Tibial nerve (tissue), 4 donors: ENCODE data around the gene GPR155. TPM values are rescaled to one million over a fixed set of nuclear protein-coding genes. Genes with fewer than 3 reads are reported as not detected.
"Not testable (repeated sequence)": the region's sequence is repeated elsewhere in the genome, so short reads cannot be mapped to it uniquely, and the experiment has no call there.

Experiments used
- DNase-seq, 2 donors: peaks; one replicate each; pipeline ENCODE4 v3.0.0-alpha.2; 2019; ENCODE audit warnings: low spot score in 2 of 2
- H3K27ac ChIP-seq, 4 donors: fragments of 200-600 bp; sonication (generic) in 3 of 4; one replicate each; pipeline ENCODE4 v1.5.1; 2017 to 2019; ENCODE audit warnings: mild to moderate bottlenecking in 1 of 4
- H3K27me3 ChIP-seq, 2 donors: fragments of 200-600 bp; sonication (generic) in 1 of 2; one replicate each; pipeline versions ENCODE4 v1.5.1 to v1.6.0; 2017 to 2019
- H3K36me3 ChIP-seq, 3 donors: fragments of 200-600 bp; sonication (generic); one replicate each; pipeline ENCODE4 v1.5.1; 2018 to 2019
- H3K4me1 ChIP-seq, 4 donors: fragments of 200-600 bp; sonication (generic) in 3 of 4; one replicate each; pipeline ENCODE4 v1.5.1; 2017 to 2019
- H3K4me3 ChIP-seq, 4 donors: fragments of 200-600 bp; sonication (generic) in 3 of 4; one replicate each; pipeline ENCODE4 v1.5.1; 2017 to 2019; ENCODE audit warnings: mild to moderate bottlenecking in 1 of 4, moderate library complexity in 1 of 4
- H3K9me3 ChIP-seq, 4 donors: fragments of 200-600 bp; sonication (generic) in 3 of 4; one replicate each; pipeline ENCODE4 v1.5.1; 2017 to 2019
- EP300 ChIP-seq, 2 donors: sonication (generic); formaldehyde crosslinking; IDR thresholded peaks; one replicate each; pipeline ENCODE4 v1.6.1; 2017; ENCODE audit warnings: antibody characterized with exemption in 2 of 2, mild to moderate bottlenecking in 1 of 2
- POLR2A ChIP-seq, 2 donors: fragments of 450-650 bp; IDR thresholded peaks; one replicate each; pipeline ENCODE4 v1.6.1; 2017; ENCODE audit warnings: antibody characterized with exemption in 2 of 2, mild to moderate bottlenecking in 2 of 2, moderate library complexity in 2 of 2
- WGBS, 2 donors: methylation state at CpG; one replicate each; pipeline ENCODE4 v1.1.5; 2018; 5-methylcytosine and 5-hydroxymethylcytosine counted together
- total RNA-seq, 4 donors: library from RNA; depleted of rRNA; stranded (reverse); fragments of >200 nt; gene quantifications; one replicate each; pipeline ENCODE4 v1.1.0, GENCODE V29; 2016
- TF ChIP-seq, protein P1 (sequence below), 5 experiments: fragments of 200-600 bp in 3 of 5; fragments of 450-650 bp in 2 of 5; sonication (generic) in 3 of 5; IDR thresholded peaks; one replicate each; pipeline ENCODE4 v1.5.1; 2016 to 2019; ENCODE audit warnings: antibody characterized with exemption in 5 of 5, mild to moderate bottlenecking in 3 of 5, moderate library complexity in 2 of 5

GPR155 gene
- total RNA-seq, 4 donors from 2014 or later: 8.6 to 36.5 (median 15.5) TPM

DNA sequence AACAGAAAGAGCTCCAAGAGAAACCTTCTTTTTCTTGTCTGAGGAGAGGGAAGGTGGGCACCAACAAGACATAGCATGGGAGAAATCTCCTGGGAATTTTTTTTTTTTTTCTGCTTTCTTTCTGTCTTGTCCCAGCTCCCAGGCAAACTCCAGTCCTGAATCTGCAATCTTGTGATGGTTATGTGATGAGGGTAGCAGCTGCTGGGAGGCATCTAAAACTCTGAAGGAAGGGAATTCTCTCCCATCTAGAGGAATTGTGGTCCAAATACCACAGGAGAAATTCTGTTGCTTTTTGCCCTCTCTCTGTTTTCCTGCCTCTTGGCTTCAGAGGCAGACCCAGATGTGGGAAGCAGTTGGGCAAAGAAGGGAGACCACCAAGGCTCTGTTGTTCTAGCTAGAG lies 74.6 kb downstream of the GPR155 start:
- Histone ChIP-seq H3K4me3 (no peak overlapping the region), H3K27ac (no peak overlapping the region), H3K36me3 (peaks cover 0 to 32% (median 0%) of the 10 kb centered on the region in 3 donors), H3K27me3 (no peaks in the 10 kb centered on the region), H3K9me3 (no peaks in the 10 kb centered on the region), H3K4me1 (no peaks in the 10 kb centered on the region)
- DNase-seq: no peak
- TF ChIP-seq, protein P1, sequence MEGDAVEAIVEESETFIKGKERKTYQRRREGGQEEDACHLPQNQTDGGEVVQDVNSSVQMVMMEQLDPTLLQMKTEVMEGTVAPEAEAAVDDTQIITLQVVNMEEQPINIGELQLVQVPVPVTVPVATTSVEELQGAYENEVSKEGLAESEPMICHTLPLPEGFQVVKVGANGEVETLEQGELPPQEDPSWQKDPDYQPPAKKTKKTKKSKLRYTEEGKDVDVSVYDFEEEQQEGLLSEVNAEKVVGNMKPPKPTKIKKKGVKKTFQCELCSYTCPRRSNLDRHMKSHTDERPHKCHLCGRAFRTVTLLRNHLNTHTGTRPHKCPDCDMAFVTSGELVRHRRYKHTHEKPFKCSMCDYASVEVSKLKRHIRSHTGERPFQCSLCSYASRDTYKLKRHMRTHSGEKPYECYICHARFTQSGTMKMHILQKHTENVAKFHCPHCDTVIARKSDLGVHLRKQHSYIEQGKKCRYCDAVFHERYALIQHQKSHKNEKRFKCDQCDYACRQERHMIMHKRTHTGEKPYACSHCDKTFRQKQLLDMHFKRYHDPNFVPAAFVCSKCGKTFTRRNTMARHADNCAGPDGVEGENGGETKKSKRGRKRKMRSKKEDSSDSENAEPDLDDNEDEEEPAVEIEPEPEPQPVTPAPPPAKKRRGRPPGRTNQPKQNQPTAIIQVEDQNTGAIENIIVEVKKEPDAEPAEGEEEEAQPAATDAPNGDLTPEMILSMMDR (IDR thresholded peaks at IDR 0.05): no peak

DNA sequence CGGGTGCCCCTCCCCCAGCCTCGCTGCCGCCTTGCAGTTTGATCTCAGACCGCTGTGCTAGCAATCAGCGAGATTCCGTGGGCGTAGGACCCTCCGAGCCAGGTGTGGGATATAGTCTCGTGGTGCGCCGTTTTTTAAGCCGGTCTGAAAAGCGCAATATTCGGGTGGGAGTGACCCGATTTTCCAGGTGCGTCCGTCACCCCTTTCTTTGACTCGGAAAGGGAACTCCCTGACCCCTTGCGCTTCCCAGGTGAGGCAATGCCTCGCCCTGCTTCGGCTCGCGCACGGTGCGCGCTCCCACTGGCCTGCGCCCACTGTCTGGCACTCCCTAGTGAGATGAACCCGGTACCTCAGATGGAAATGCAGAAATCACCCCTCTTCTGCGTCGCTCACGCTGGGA lies 76.8 kb downstream of the GPR155 start:
- H3K27ac ChIP-seq, H3K27me3 ChIP-seq: not testable (repeated sequence)
- WGBS, 2 donors: 91 to 96% methylated on average over 5 to 13 of the region's 31 CpGs

DNA sequence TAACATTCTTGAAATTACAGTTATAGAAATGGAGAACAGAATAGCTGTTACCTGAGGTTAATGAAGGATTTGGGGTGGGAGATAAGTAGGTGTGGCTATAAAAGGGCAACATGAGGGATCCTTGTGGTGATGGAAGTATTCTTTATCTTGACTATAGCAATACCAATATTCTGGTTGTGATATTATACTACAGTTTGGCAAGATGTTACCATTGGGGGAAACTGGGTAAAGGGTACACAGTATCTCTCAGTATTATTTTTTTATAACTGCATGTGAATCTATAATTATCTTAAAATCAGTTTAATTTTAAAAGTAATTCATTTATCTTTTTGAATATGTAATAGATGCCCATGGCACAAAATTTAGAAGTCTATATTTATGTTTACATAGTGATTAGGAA lies 83.2 kb downstream of the GPR155 start:
- no peak overlapping the region for H3K27ac ChIP-seq
- H3K27me3 ChIP-seq: no peaks in the 10 kb centered on the region
- peaks cover 0 to 46% (median 2%) of the 10 kb centered on the region in 3 donors for H3K36me3 ChIP-seq
- TF ChIP-seq, protein P1 (IDR thresholded peaks at IDR 0.05): no peak
- no peak overlapping the region for H3K4me3 ChIP-seq
- no peaks in the 10 kb centered on the region for H3K9me3 ChIP-seq
- peaks cover 0 to 2% (median 0%) of the 10 kb centered on the region in 4 donors for H3K4me1 ChIP-seq
- no peak for DNase-seq

More for the DNA sequence above, 76.8 kb downstream of the GPR155 start:
- H3K4me3 ChIP-seq, H3K4me1 ChIP-seq, DNase-seq, H3K9me3 ChIP-seq: not testable (repeated sequence)
- peaks cover 0 to 28% (median 0%) of the 10 kb centered on the region in 3 donors for H3K36me3 ChIP-seq

DNA sequence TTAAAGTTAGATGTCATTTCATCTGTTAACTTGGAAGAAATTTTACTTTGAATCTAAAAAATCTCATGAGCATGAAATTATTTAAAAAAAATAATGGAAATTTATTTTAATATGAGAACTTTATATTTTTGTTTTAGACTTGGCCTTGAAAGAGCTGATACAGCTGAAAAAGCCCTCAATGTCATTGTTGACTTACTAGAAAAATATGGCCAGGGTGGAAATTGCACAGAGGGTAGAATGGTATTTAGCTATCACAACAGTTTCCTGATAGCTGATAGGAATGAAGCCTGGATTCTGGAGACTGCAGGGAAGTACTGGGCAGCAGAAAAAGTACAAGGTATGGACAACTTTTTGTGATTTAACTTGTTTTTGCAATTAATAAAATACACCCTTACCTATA lies 86.0 kb downstream of the GPR155 start:
- H3K27me3 ChIP-seq: no peaks in the 10 kb centered on the region
- no peak overlapping the region for H3K4me3 ChIP-seq
- H3K4me1 ChIP-seq: peaks cover 0 to 13% (median 9%) of the 10 kb centered on the region in 4 donors
- DNase-seq: no peak
- peaks cover 0 to 46% (median 2%) of the 10 kb centered on the region in 3 donors for H3K36me3 ChIP-seq
- no peak for TF ChIP-seq POLR2A (IDR thresholded peaks at IDR 0.05)
- no peak for TF ChIP-seq EP300 (IDR thresholded peaks at IDR 0.05)
- TF ChIP-seq, protein P1 (IDR thresholded peaks at IDR 0.05): no peak
- H3K27ac ChIP-seq: no peak overlapping the region
- no peaks in the 10 kb centered on the region for H3K9me3 ChIP-seq

DNA sequence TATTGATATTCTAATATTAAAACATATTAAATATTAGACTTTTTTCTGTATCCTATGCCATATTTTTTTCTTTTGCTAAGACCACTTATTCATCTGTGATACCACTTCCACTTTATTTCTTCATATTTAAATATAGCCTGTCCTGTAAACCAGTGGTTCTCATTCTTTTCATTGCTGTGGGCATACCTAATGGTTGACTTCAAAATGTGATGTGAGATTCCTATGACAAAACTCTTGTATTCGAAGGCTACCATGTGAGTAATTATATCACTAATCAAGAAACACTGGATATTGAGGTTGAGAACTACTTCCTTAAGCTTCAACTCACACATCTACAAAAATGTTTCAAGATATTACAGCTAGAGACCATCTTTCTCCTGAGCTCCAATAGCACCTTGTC lies 87.7 kb downstream of the GPR155 start:
- TF ChIP-seq, protein P1 (IDR thresholded peaks at IDR 0.05): no peak
- no peak for TF ChIP-seq EP300 (IDR thresholded peaks at IDR 0.05)
- no peak for TF ChIP-seq POLR2A (IDR thresholded peaks at IDR 0.05)

DNA sequence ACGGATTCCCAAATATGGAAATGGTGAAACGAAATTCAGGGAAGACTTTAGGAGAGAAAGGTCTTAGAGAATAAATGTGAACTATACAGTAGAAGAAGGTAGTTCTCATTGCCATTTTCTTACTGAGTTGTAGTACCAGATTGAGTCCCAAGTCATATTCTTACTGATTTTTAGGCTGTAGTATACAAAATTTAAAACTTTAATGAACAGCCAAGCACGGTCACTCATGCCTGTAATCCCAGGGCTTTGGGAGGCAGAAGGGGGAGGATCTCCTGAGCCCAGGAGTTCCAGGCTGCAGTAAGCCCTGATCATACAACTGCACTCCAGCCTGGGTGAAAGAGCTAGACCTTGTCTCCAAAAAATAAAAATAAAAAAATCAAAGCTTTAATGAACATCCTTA lies 89.1 kb downstream of the GPR155 start:
- TF ChIP-seq, protein P1 (IDR thresholded peaks at IDR 0.05): no peak
- TF ChIP-seq EP300 (IDR thresholded peaks at IDR 0.05) (no peak), POLR2A (IDR thresholded peaks at IDR 0.05) (no peak)
- Histone ChIP-seq H3K36me3 (peaks cover 0 to 32% (median 0%) of the 10 kb centered on the region in 3 donors), H3K9me3 (no peaks in the 10 kb centered on the region), H3K27ac (no peak overlapping the region), H3K4me3 (no peak overlapping the region), H3K27me3 (no peaks in the 10 kb centered on the region), H3K4me1 (peaks cover 0 to 35% (median 24%) of the 10 kb centered on the region in 4 donors)
- WGBS, 2 donors: 67 to 81% methylated on average over 3 of the region's 3 CpGs
- no peak for DNase-seq

More for the DNA sequence above, 87.7 kb downstream of the GPR155 start:
- H3K4me3 ChIP-seq: no peak overlapping the region
- no peaks in the 10 kb centered on the region for H3K27me3 ChIP-seq
- peaks cover 0 to 44% (median 2%) of the 10 kb centered on the region in 3 donors for H3K36me3 ChIP-seq
- H3K27ac ChIP-seq: no peak overlapping the region
- H3K4me1 ChIP-seq: peaks cover 0 to 21% (median 16%) of the 10 kb centered on the region in 4 donors
- DNase-seq: no peak
- H3K9me3 ChIP-seq: no peaks in the 10 kb centered on the region
- 77 to 97% methylated on average over 1 of the region's 1 CpG for WGBS, 2 donors
